ENCODE measurements around the gene TTLL4.
"Not testable (repeated sequence)": the region's sequence is repeated elsewhere in the genome, so short reads cannot be mapped to it uniquely, and the experiment has no call there.

DNA sequence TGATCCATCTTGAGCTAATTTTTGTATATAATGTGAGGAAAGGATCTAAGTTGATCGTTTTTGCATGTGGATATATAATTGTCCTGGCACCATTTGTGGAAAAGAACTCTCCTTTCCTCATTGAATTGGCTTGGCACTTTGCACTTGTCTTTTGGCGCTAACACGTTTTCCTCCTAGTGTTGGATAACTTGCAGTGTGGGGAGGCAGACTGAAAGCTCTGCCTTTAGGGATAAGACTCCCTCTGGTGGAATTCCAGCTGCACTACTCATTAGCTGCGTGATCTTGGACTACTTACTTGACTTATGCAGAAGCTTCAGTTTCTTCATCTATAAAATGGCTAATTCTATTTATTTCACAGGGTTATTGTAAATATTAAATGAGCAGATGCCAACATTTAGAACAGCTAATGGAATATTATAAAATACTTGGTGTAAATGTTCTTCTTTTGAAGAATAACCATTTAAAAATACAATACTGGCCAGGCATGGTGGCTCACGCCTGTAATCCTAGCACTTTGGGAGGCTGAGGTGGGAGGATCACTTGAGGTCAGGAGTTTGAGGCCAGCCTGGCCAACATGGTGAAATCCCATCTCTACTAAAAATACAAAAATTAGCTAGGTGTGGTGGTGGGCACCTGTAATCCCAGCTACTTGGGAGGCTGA, 23.1 kb upstream of the TTLL4 start:
- TF ChIP-seq POLR2A, EP300 (IDR thresholded peaks at IDR 0.05): not testable (repeated sequence)
- TF ChIP-seq, protein P1, sequence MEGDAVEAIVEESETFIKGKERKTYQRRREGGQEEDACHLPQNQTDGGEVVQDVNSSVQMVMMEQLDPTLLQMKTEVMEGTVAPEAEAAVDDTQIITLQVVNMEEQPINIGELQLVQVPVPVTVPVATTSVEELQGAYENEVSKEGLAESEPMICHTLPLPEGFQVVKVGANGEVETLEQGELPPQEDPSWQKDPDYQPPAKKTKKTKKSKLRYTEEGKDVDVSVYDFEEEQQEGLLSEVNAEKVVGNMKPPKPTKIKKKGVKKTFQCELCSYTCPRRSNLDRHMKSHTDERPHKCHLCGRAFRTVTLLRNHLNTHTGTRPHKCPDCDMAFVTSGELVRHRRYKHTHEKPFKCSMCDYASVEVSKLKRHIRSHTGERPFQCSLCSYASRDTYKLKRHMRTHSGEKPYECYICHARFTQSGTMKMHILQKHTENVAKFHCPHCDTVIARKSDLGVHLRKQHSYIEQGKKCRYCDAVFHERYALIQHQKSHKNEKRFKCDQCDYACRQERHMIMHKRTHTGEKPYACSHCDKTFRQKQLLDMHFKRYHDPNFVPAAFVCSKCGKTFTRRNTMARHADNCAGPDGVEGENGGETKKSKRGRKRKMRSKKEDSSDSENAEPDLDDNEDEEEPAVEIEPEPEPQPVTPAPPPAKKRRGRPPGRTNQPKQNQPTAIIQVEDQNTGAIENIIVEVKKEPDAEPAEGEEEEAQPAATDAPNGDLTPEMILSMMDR (IDR thresholded peaks at IDR 0.05), result peak in 2 of 3 donors; percentile 43 to 48
